ENCODE results near the gene PRMT9.

DNA sequence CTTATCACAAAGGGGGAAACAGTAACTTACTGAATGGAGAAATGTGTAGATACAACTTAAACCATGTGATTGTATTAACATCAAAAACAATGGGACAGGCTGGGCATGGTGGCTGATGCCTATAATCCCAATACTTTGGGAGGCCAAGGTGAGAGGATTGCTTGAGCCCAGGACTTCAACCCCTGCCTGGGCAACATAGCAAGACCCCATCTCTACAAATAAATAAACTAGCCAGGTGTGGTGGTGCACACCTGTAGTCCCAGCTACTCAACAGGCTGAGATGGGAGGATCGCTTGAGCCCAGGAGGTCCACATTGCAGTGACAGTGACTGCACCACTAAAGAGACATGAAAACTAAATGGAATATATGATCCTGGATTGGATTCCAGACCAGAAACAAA, 40.3 kb downstream of the PRMT9 start:
- TF ChIP-seq, protein P1, sequence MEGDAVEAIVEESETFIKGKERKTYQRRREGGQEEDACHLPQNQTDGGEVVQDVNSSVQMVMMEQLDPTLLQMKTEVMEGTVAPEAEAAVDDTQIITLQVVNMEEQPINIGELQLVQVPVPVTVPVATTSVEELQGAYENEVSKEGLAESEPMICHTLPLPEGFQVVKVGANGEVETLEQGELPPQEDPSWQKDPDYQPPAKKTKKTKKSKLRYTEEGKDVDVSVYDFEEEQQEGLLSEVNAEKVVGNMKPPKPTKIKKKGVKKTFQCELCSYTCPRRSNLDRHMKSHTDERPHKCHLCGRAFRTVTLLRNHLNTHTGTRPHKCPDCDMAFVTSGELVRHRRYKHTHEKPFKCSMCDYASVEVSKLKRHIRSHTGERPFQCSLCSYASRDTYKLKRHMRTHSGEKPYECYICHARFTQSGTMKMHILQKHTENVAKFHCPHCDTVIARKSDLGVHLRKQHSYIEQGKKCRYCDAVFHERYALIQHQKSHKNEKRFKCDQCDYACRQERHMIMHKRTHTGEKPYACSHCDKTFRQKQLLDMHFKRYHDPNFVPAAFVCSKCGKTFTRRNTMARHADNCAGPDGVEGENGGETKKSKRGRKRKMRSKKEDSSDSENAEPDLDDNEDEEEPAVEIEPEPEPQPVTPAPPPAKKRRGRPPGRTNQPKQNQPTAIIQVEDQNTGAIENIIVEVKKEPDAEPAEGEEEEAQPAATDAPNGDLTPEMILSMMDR (IDR thresholded peaks at IDR 0.05): no peak
- TF ChIP-seq EP300 (IDR thresholded peaks at IDR 0.05): no peak

Data from suprapubic skin (tissue), 3 donors.